ENCODE results near the gene PEMT.

PEMT gene

GRCh38 chr17:17590141-17590751 lies 1.3 kb downstream of the PEMT start:
- DNase-seq (ENCODE audit: low read depth in 1 of 2, low spot score in 1 of 2), result no peak
- TF ChIP-seq POLR2AphosphoS5 (IDR thresholded peaks at IDR 0.05; ENCODE audit: low read depth), result no peak
- TF ChIP-seq CTCF (IDR thresholded peaks at IDR 0.05; ENCODE audit: insufficient read depth, low read length), result no peak
- no peak for TF ChIP-seq SPI1 (IDR thresholded peaks at IDR 0.05; ENCODE audit: borderline replicate concordance, low read depth)
- TF ChIP-seq GABPA (IDR thresholded peaks at IDR 0.05; ENCODE audit: low read depth), result no peak
- no peak for TF ChIP-seq REST (IDR thresholded peaks at IDR 0.05; ENCODE audit: insufficient replicate concordance, low read depth)
- peak overlapping the region; percentile 66 for H3K4me3 ChIP-seq (replicated peaks; ENCODE audit: insufficient read depth, low read length)
- H3K27me3 ChIP-seq (ENCODE audit: insufficient read depth, poor library complexity, severe bottlenecking), result no peaks in the 10 kb centered on the region
- H3K27ac ChIP-seq (replicated peaks), result peak overlapping the region; percentile 90; the same call in 1 of the 2 replicates

GRCh38 chr17:17587614-17588337 lies 3.7 kb downstream of the PEMT start:
- H3K27me3 ChIP-seq (ENCODE audit: insufficient read depth, poor library complexity, severe bottlenecking), result no peaks in the 10 kb centered on the region
- DNase-seq (ENCODE audit: low read depth in 1 of 2, low spot score in 1 of 2), result no peak
- H3K27ac ChIP-seq (replicated peaks), result no peak overlapping the region
- TF ChIP-seq REST (IDR thresholded peaks at IDR 0.05; ENCODE audit: insufficient replicate concordance, low read depth) (no peak), POLR2AphosphoS5 (IDR thresholded peaks at IDR 0.05; ENCODE audit: low read depth) (no peak), CTCF (IDR thresholded peaks at IDR 0.05; ENCODE audit: insufficient read depth, low read length) (no peak), GABPA (IDR thresholded peaks at IDR 0.05; ENCODE audit: low read depth) (no peak), SPI1 (IDR thresholded peaks at IDR 0.05; ENCODE audit: borderline replicate concordance, low read depth) (no peak)
- no peak overlapping the region for H3K4me3 ChIP-seq (replicated peaks; ENCODE audit: insufficient read depth, low read length)

GRCh38 chr17:17582372-17582771 lies 9.1 kb downstream of the PEMT start:
- no peak for DNase-seq (ENCODE audit: low read depth in 1 of 2, low spot score in 1 of 2)
- no peak overlapping the region for H3K27ac ChIP-seq (replicated peaks)
- no peaks in the 10 kb centered on the region for H3K27me3 ChIP-seq (ENCODE audit: insufficient read depth, poor library complexity, severe bottlenecking)
- no peak overlapping the region for H3K4me3 ChIP-seq (replicated peaks; ENCODE audit: insufficient read depth, low read length)
- TF ChIP-seq SPI1 (IDR thresholded peaks at IDR 0.05; ENCODE audit: borderline replicate concordance, low read depth) (no peak), POLR2AphosphoS5 (IDR thresholded peaks at IDR 0.05; ENCODE audit: low read depth) (no peak), REST (IDR thresholded peaks at IDR 0.05; ENCODE audit: insufficient replicate concordance, low read depth) (no peak), GABPA (IDR thresholded peaks at IDR 0.05; ENCODE audit: low read depth) (no peak), CTCF (IDR thresholded peaks at IDR 0.05; ENCODE audit: insufficient read depth, low read length) (no peak)
